ENCODE data around the gene CNKSR2.

Gene CNKSR2

DNA sequence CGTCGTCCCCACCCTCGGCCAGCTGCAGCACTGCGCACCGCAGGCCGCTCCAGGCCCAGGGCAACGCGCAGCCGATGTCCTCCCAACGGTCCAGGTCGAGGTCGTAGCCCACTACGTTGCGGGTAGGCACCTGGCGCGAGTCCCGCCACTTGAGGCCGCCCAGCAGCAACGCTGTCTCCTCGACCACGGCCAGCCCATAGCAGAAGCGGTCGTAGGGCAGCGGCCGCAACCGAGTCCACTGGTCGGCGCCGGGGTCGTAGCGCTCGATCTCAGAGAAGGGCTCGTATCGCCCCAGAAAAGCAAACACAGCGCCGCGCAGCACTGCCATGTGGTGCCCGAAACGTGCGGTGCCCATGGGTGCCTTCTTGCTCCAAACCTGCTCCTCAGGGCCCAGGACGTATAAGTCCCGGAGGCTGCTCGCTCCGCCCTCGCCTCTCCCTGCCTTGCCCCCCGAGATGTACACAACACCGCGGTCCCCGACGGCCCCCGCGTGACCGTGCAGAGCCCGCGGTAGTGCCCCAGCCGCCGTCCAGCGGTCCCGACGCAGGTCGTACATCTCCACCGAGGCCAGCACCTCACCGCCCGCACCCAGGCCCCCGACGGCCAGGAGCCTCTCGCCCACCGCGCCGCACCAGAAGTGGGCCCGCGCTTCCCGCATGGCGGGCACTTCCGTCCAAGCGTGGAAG lies 281.8 kb downstream of the CNKSR2 start:
- TF ChIP-seq EZH2 (IDR thresholded peaks at IDR 0.05; ENCODE audit: borderline replicate concordance, low read length), result no peak
- TF ChIP-seq, protein P1, sequence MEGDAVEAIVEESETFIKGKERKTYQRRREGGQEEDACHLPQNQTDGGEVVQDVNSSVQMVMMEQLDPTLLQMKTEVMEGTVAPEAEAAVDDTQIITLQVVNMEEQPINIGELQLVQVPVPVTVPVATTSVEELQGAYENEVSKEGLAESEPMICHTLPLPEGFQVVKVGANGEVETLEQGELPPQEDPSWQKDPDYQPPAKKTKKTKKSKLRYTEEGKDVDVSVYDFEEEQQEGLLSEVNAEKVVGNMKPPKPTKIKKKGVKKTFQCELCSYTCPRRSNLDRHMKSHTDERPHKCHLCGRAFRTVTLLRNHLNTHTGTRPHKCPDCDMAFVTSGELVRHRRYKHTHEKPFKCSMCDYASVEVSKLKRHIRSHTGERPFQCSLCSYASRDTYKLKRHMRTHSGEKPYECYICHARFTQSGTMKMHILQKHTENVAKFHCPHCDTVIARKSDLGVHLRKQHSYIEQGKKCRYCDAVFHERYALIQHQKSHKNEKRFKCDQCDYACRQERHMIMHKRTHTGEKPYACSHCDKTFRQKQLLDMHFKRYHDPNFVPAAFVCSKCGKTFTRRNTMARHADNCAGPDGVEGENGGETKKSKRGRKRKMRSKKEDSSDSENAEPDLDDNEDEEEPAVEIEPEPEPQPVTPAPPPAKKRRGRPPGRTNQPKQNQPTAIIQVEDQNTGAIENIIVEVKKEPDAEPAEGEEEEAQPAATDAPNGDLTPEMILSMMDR (IDR thresholded peaks at IDR 0.05; ENCODE audit: low read length), result no peak

DNA sequence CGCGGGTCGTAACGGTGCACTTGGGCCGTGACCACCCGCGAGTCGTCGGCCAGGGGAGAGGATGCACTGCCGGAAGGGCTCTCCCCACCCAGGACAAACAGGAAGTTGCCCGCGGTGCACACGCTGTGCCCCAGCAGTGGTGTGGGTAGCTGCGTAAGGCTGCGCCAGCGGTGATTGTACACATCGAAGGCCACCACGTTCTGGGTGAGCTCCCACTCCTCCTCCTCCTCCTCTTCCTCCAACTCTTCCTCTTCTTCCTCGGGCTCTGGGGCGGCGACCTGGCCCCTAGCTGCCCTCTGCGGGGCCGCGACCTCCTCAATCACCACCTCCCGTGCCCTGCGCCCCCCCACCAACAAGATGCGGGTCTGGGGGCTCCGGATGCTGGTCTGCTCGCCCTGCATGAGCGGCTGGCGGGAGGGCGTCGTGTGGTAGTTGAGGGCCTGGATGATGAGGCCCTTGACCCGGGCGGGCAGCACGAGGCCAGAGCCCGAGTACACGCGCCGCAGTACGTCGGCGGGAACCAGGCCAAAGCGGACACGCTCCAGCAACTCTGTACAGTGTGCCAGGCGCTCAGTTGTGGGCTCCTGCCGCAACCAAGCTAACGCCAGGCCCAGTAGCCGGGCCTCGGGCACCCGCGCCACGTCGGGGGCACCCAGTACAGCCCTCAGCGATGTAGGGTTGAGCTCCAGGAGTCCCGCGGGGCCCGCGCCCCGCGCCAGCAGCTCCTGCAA lies 282.5 kb downstream of the CNKSR2 start:
- H3K4me3 ChIP-seq (ENCODE audit: low read depth, low read length, poor library complexity, severe bottlenecking), result no peak overlapping the region
- H3K4me1 ChIP-seq (ENCODE audit: insufficient read depth, low read length, severe bottlenecking), result peaks cover 12% of the 10 kb centered on the region
- H3K79me2 ChIP-seq (ENCODE audit: insufficient read depth, low read length), result no peaks in the 10 kb centered on the region
- no peak overlapping the region for H3K27ac ChIP-seq (ENCODE audit: low read depth, low read length, poor library complexity, severe bottlenecking)
- no peaks in the 10 kb centered on the region for H3K27me3 ChIP-seq (ENCODE audit: insufficient read depth, low read length)
- H4K20me1 ChIP-seq (ENCODE audit: insufficient read depth, low read length), result no peaks in the 10 kb centered on the region
- no peaks in the 10 kb centered on the region for H3K36me3 ChIP-seq (ENCODE audit: insufficient read depth, low read length)
- H2AFZ ChIP-seq (ENCODE audit: low read length), result no peak overlapping the region
- no peak overlapping the region for H3K4me2 ChIP-seq (ENCODE audit: low read length)
- H3K9me3 ChIP-seq (ENCODE audit: low read length), result no peaks in the 10 kb centered on the region
- no peak overlapping the region for H3K9ac ChIP-seq (ENCODE audit: low read length)
- TF ChIP-seq EZH2 (IDR thresholded peaks at IDR 0.05; ENCODE audit: borderline replicate concordance, low read length), result no peak
- TF ChIP-seq, protein P1 (IDR thresholded peaks at IDR 0.05; ENCODE audit: low read length), result no peak
- H3F3A ChIP-seq (ENCODE audit: insufficient read depth, low read length), result no peaks in the 10 kb centered on the region
- H3K9me2 ChIP-seq (ENCODE audit: low read depth, low read length), result no peaks in the 10 kb centered on the region

More for the DNA sequence above, 281.8 kb downstream of the CNKSR2 start:
- H3K9me2 ChIP-seq (ENCODE audit: low read depth, low read length), result no peaks in the 10 kb centered on the region
- no peak overlapping the region for H3K4me3 ChIP-seq (ENCODE audit: low read depth, low read length, poor library complexity, severe bottlenecking)
- H2AFZ ChIP-seq (ENCODE audit: low read length), result no peak overlapping the region
- no peaks in the 10 kb centered on the region for H3K27me3 ChIP-seq (ENCODE audit: insufficient read depth, low read length)
- H3K36me3 ChIP-seq (ENCODE audit: insufficient read depth, low read length), result no peaks in the 10 kb centered on the region
- H3K4me2 ChIP-seq (ENCODE audit: low read length), result no peak overlapping the region
- H3K79me2 ChIP-seq (ENCODE audit: insufficient read depth, low read length), result no peaks in the 10 kb centered on the region
- H3K9ac ChIP-seq (ENCODE audit: low read length), result no peak overlapping the region
- peaks cover 12% of the 10 kb centered on the region for H3K4me1 ChIP-seq (ENCODE audit: insufficient read depth, low read length, severe bottlenecking)
- H3F3A ChIP-seq (ENCODE audit: insufficient read depth, low read length), result no peaks in the 10 kb centered on the region
- H3K27ac ChIP-seq (ENCODE audit: low read depth, low read length, poor library complexity, severe bottlenecking), result no peak overlapping the region
- H4K20me1 ChIP-seq (ENCODE audit: insufficient read depth, low read length), result no peaks in the 10 kb centered on the region
- no peaks in the 10 kb centered on the region for H3K9me3 ChIP-seq (ENCODE audit: low read length)

DNA sequence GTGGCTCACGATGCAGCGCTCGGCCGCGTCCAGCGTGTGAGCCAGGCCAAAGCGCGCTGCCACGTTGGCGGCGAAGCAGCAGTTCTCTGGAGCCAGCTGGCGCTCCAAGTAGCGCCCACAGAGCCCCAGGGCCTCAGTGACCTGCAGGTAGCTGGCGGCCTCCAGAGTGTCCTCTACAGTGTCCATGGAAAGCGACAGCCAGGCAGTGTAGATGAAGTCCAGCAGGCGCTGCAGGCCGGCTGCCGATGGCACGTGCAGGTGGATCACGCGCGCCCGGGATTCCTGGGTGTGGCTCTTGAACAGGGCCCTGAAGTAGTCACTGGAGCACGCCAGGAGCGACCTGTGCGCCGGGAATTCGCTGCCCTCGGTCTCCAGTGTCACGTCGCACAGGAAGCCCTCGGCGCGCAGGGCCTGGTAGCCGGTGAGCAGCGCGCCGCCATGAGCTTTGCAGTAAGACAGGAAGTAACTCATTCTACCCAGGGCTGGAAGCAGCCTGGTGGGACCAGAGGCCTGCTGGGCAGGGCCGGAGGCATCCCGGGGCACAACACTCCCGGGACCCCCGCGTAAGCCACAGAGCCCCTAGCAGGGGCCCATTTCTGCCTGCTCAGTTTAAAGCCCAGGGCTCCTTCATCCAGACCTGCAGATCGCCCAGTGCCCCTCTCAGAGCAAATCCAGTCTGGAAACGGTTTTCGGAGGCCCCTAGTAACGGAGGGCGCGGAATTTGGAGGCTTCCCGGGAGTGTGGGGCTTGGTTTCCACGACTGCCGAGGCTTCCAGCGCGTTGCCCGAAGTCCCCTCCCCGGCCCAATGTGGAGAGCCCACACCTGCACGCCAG lies 283.3 kb downstream of the CNKSR2 start:
- Histone ChIP-seq H3K79me2 (ENCODE audit: insufficient read depth, low read length) (no peaks in the 10 kb centered on the region), H3K36me3 (ENCODE audit: insufficient read depth, low read length) (no peaks in the 10 kb centered on the region), H3K9me3 (ENCODE audit: low read length) (no peaks in the 10 kb centered on the region), H3K4me3 (ENCODE audit: low read depth, low read length, poor library complexity, severe bottlenecking) (no peak overlapping the region), H3K9me2 (ENCODE audit: low read depth, low read length) (no peaks in the 10 kb centered on the region), H2AFZ (ENCODE audit: low read length) (no peak overlapping the region), H3K4me2 (ENCODE audit: low read length) (no peak overlapping the region), H3F3A (ENCODE audit: insufficient read depth, low read length) (no peaks in the 10 kb centered on the region), H3K27ac (ENCODE audit: low read depth, low read length, poor library complexity, severe bottlenecking) (no peak overlapping the region), H3K4me1 (ENCODE audit: insufficient read depth, low read length, severe bottlenecking) (peaks cover 12% of the 10 kb centered on the region), H3K9ac (ENCODE audit: low read length) (no peak overlapping the region), H4K20me1 (ENCODE audit: insufficient read depth, low read length) (no peaks in the 10 kb centered on the region), H3K27me3 (ENCODE audit: insufficient read depth, low read length) (no peaks in the 10 kb centered on the region)
- TF ChIP-seq, protein P1 (IDR thresholded peaks at IDR 0.05; ENCODE audit: low read length), result no peak
- no peak for TF ChIP-seq EZH2 (IDR thresholded peaks at IDR 0.05; ENCODE audit: borderline replicate concordance, low read length)
